ENCODE data around the gene MRO. TPM values are rescaled to one million over a fixed set of nuclear protein-coding genes. Genes with fewer than 3 reads are reported as not detected.

Gene MRO
- total RNA-seq, 1 donor from 2014 or later = 0.18 TPM

- TF ChIP-seq, protein P1, sequence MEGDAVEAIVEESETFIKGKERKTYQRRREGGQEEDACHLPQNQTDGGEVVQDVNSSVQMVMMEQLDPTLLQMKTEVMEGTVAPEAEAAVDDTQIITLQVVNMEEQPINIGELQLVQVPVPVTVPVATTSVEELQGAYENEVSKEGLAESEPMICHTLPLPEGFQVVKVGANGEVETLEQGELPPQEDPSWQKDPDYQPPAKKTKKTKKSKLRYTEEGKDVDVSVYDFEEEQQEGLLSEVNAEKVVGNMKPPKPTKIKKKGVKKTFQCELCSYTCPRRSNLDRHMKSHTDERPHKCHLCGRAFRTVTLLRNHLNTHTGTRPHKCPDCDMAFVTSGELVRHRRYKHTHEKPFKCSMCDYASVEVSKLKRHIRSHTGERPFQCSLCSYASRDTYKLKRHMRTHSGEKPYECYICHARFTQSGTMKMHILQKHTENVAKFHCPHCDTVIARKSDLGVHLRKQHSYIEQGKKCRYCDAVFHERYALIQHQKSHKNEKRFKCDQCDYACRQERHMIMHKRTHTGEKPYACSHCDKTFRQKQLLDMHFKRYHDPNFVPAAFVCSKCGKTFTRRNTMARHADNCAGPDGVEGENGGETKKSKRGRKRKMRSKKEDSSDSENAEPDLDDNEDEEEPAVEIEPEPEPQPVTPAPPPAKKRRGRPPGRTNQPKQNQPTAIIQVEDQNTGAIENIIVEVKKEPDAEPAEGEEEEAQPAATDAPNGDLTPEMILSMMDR (IDR thresholded peaks at IDR 0.05; ENCODE audit: insufficient read depth, low read depth, low read length) = no peak
- no peak for TF ChIP-seq EZH2 (IDR thresholded peaks at IDR 0.05; ENCODE audit: insufficient read depth, low read length)
- Mint-ChIP-seq H3K36me3 (ENCODE audit: low read depth, unreplicated experiment) (no peaks in the 10 kb centered on the region), H3K27ac (ENCODE audit: unreplicated experiment) (no peak overlapping the region), H3K4me1 (ENCODE audit: low read depth, unreplicated experiment) (peaks cover 8% of the 10 kb centered on the region), H3K4me3 (ENCODE audit: unreplicated experiment) (no peak overlapping the region), H3K9me3 (ENCODE audit: unreplicated experiment) (peaks cover 5% of the 10 kb centered on the region), H3K27me3 (ENCODE audit: low read depth, unreplicated experiment) (peaks cover 8% of the 10 kb centered on the region)
- no peaks in the 10 kb centered on the region for H3K9me3 ChIP-seq (ENCODE audit: insufficient read depth, low read depth, low read length)
- H3K4me3 ChIP-seq (ENCODE audit: insufficient read depth, low read depth, low read length) = no peak overlapping the region
- H3K4me2 ChIP-seq (ENCODE audit: low read length) = no peak overlapping the region
- no peak overlapping the region for H2AFZ ChIP-seq (ENCODE audit: low read depth, low read length)
- H3K79me2 ChIP-seq (ENCODE audit: insufficient read depth, low read length) = no peaks in the 10 kb centered on the region
- no peak overlapping the region for H3K9ac ChIP-seq (ENCODE audit: low read length)
- FAIRE-seq (no peak), DNase-seq (ENCODE audit: low read depth) (no peak)
- H3K27me3 ChIP-seq (ENCODE audit: insufficient read depth, low read length) = no peaks in the 10 kb centered on the region
- H3K27ac ChIP-seq (ENCODE audit: low read depth, low read length) = no peak overlapping the region
- H3K4me1 ChIP-seq (ENCODE audit: insufficient read depth, low read length) = no peaks in the 10 kb centered on the region
- no peaks in the 10 kb centered on the region for H4K20me1 ChIP-seq (ENCODE audit: insufficient read depth, low read length)
- no peaks in the 10 kb centered on the region for H3K36me3 ChIP-seq (ENCODE audit: insufficient read depth, low read length)
These were observed 71.3 kb downstream of the MRO start for GRCh38 chr18:50748243-50749229.

GRCh38 chr18:50747849-50748242 lies 72.0 kb downstream of the MRO start:
- H3K9ac ChIP-seq (ENCODE audit: low read length) = no peak overlapping the region
- Mint-ChIP-seq H3K27me3 (ENCODE audit: low read depth, unreplicated experiment) (peaks cover 8% of the 10 kb centered on the region), H3K36me3 (ENCODE audit: low read depth, unreplicated experiment) (no peaks in the 10 kb centered on the region), H3K4me3 (ENCODE audit: unreplicated experiment) (no peak overlapping the region), H3K27ac (ENCODE audit: unreplicated experiment) (no peak overlapping the region), H3K9me3 (ENCODE audit: unreplicated experiment) (peaks cover 8% of the 10 kb centered on the region), H3K4me1 (ENCODE audit: low read depth, unreplicated experiment) (peaks cover 8% of the 10 kb centered on the region)
- TF ChIP-seq, protein P1 (IDR thresholded peaks at IDR 0.05; ENCODE audit: insufficient read depth, low read depth, low read length) = no peak
- no peak for TF ChIP-seq EZH2 (IDR thresholded peaks at IDR 0.05; ENCODE audit: insufficient read depth, low read length)
- no peak overlapping the region for H3K4me2 ChIP-seq (ENCODE audit: low read length)
- DNase-seq (ENCODE audit: low read depth) = no peak
- H3K4me1 ChIP-seq (ENCODE audit: insufficient read depth, low read length) = no peaks in the 10 kb centered on the region
- no peak overlapping the region for H3K27ac ChIP-seq (ENCODE audit: low read depth, low read length)
- no peak for FAIRE-seq
- H3K79me2 ChIP-seq (ENCODE audit: insufficient read depth, low read length) = no peaks in the 10 kb centered on the region
- no peak overlapping the region for H3K4me3 ChIP-seq (ENCODE audit: insufficient read depth, low read depth, low read length)
- no peaks in the 10 kb centered on the region for H4K20me1 ChIP-seq (ENCODE audit: insufficient read depth, low read length)
- H3K36me3 ChIP-seq (ENCODE audit: insufficient read depth, low read length) = no peaks in the 10 kb centered on the region
- no peaks in the 10 kb centered on the region for H3K9me3 ChIP-seq (ENCODE audit: insufficient read depth, low read depth, low read length)
- no peaks in the 10 kb centered on the region for H3K27me3 ChIP-seq (ENCODE audit: insufficient read depth, low read length)
- H2AFZ ChIP-seq (ENCODE audit: low read depth, low read length) = no peak overlapping the region

DNA sequence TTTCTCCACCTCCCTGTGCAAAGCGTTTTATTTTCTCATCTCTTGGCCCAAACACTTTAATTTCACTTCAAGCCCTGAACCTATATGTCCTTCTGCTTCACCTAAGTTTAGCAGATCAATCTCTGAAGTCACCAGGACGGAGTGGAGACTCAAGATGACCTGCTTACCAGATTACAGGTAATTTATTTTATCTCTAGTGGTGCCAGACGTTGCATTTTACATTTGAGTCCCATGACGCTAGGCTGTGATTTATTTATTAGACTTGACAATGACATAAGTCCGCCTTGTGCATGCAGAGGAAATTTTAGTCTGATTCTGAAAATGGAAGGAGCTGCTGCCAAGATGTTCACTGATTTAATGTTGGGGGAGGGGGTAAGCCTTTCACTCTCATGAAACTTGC lies 73.9 kb downstream of the MRO start:
- Histone ChIP-seq H3K79me2 (ENCODE audit: insufficient read depth, low read length) (no peaks in the 10 kb centered on the region), H3K4me3 (ENCODE audit: insufficient read depth, low read depth, low read length) (no peak overlapping the region), H3K9me3 (ENCODE audit: insufficient read depth, low read depth, low read length) (no peaks in the 10 kb centered on the region), H2AFZ (ENCODE audit: low read depth, low read length) (no peak overlapping the region), H3K27me3 (ENCODE audit: insufficient read depth, low read length) (no peaks in the 10 kb centered on the region), H3K36me3 (ENCODE audit: insufficient read depth, low read length) (no peaks in the 10 kb centered on the region), H3K4me1 (ENCODE audit: insufficient read depth, low read length) (no peaks in the 10 kb centered on the region), H3K4me2 (ENCODE audit: low read length) (no peak overlapping the region), H3K9ac (ENCODE audit: low read length) (no peak overlapping the region), H4K20me1 (ENCODE audit: insufficient read depth, low read length) (no peaks in the 10 kb centered on the region), H3K27ac (ENCODE audit: low read depth, low read length) (no peak overlapping the region)
- peaks cover 2% of the 10 kb centered on the region for H3K27me3 Mint-ChIP-seq (ENCODE audit: low read depth, unreplicated experiment)
- H3K27ac Mint-ChIP-seq (ENCODE audit: unreplicated experiment) = no peak overlapping the region
- H3K4me3 Mint-ChIP-seq (ENCODE audit: unreplicated experiment) = no peak overlapping the region
- no peaks in the 10 kb centered on the region for H3K36me3 Mint-ChIP-seq (ENCODE audit: low read depth, unreplicated experiment)
- TF ChIP-seq, protein P1 (IDR thresholded peaks at IDR 0.05; ENCODE audit: insufficient read depth, low read depth, low read length) = no peak
- TF ChIP-seq EZH2 (IDR thresholded peaks at IDR 0.05; ENCODE audit: insufficient read depth, low read length) = no peak
- DNase-seq (ENCODE audit: low read depth) (no peak), FAIRE-seq (no peak)
- peaks cover 8% of the 10 kb centered on the region for H3K9me3 Mint-ChIP-seq (ENCODE audit: unreplicated experiment)
- peaks cover 8% of the 10 kb centered on the region for H3K4me1 Mint-ChIP-seq (ENCODE audit: low read depth, unreplicated experiment)

Data from astrocyte (in vitro differentiated cells and primary cell).